HTERT RPE-1 (cell line): ENCODE measurements around the gene KDM4B.

Experiments
- in situ Hi-C: fragments of 300-500 bp; cut with MboI; formaldehyde crosslinking; loops from 4 replicates; pipeline ENCODE4 v1.14.3; 2020; ENCODE audit warnings: low sequenced_read_pairs

The KDM4B gene

GRCh38 chr19:5132206-5132560, 163.3 kb downstream of the KDM4B start:
- in situ Hi-C loops = no loop called here

- in situ Hi-C loops = no loop called here
Measured at GRCh38 chr19:5132698-5133651, 164.1 kb downstream of the KDM4B start.

GRCh38 chr19:5133986-5134595, 165.2 kb downstream of the KDM4B start:
- in situ Hi-C loops = no loop called here

- in situ Hi-C loops = no loop called here
Measured at GRCh38 chr19:5134691-5135090, 165.8 kb downstream of the KDM4B start.

GRCh38 chr19:5136073-5136855, 167.4 kb downstream of the KDM4B start:
- in situ Hi-C loops = no loop called here

- in situ Hi-C loops = no loop called here
Measured at GRCh38 chr19:5137114-5137513, 168.2 kb downstream of the KDM4B start.

GRCh38 chr19:5137571-5138124, 168.7 kb downstream of the KDM4B start:
- in situ Hi-C loops = no loop called here

- in situ Hi-C loops = no loop called here
Measured at GRCh38 chr19:5138606-5139582, 170.0 kb downstream of the KDM4B start.

- in situ Hi-C loops = no loop called here
Measured at GRCh38 chr19:5139583-5140325, 170.8 kb downstream of the KDM4B start.

GRCh38 chr19:5141129-5141849, 172.4 kb downstream of the KDM4B start:
- in situ Hi-C loops = no loop called here

- in situ Hi-C loops = no loop called here
Measured at GRCh38 chr19:5141850-5142724, 173.2 kb downstream of the KDM4B start.

GRCh38 chr19:5142725-5143097, 173.8 kb downstream of the KDM4B start:
- in situ Hi-C loops = no loop called here

- in situ Hi-C loops = no loop called here
Measured at GRCh38 chr19:5143471-5144411, 174.8 kb downstream of the KDM4B start.

GRCh38 chr19:5144545-5145179, 175.7 kb downstream of the KDM4B start:
- in situ Hi-C loops = no loop called here

GRCh38 chr19:5145521-5146511, 176.9 kb downstream of the KDM4B start:
- in situ Hi-C loops = no loop called here
